NCI-H2196 treated with DMSO at 0.1 percent for 48 hours (cell line): Measurements from ENCODE around the gene HGFAC.
"Not testable (repeated sequence)": the region's sequence is repeated elsewhere in the genome, so short reads cannot be mapped to it uniquely, and the experiment has no call there.

Experiments used
- DNase-seq: peaks from one replicate; lab custom pipeline; 2025; ENCODE audit not compliant: unreplicated experiment; lab: John Stamatoyannopoulos, UW

Gene HGFAC

GRCh38 chr4:3410401-3411135, 31.2 kb upstream of the HGFAC start:
- DNase-seq, result no peak

GRCh38 chr4:3411190-3411589, 30.6 kb upstream of the HGFAC start:
- DNase-seq, result not testable (repeated sequence)

DNA sequence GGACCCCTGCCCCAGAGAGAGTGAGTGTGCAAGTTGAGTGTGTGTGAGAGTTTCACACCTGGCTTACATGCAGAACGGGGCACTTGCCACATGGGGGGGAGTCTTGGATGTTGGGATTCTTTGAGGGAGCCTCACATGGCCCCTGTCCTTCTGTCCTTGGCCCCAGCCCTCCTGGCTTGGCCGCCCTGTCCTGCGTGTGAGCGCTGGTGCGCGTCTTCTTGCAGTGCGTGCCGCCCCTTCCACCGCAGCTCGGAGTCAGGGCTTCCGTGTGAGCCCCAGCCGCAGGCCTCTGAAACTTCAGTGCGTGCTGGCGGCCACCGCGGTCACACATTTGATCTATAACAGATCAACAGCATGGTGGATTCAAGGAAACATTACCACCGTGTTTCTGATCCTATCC, 30.1 kb upstream of the HGFAC start:
- no peak for DNase-seq

- DNase-seq, result no peak
These were observed 29.3 kb upstream of the HGFAC start for GRCh38 chr4:3412257-3413020.

- DNase-seq, result no peak
These were observed 28.5 kb upstream of the HGFAC start for GRCh38 chr4:3413217-3413671.

DNA sequence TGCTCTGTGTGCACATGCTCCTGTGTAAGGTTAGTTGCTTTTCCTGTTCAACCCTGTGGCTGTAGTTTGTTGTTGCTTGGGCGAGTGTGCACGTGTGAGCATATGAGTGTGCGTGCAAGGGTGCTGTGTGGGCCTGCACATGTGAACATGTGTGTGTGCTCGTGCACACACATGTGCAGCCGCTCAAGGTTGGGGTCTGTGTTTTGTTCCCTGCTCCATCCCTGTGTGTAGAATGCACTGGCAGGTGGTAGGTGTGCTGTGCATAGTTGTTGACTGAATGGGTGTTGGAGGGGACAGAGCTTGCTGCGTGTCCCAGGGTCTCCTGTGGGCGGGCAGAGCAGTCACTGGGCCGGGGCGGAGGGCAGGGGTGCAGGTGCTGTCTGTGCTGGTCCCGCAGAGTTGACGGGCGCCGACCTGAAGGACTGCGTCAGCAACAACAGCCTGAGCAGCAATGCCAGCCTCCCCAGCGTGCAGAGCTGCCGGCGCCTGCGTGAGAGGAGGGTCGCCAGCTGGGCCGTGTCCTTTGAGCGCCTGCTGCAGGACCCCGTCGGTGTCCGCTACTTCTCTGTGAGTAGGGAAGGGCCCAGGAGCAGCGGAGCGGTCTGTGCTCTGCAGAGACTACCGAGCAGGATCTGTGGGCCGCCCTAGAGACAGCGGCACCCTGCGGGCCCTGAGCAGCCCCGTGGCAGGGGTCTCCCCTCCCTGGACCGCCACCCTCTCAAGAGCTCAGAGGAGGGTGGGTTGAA, 27.9 kb upstream of the HGFAC start:
- DNase-seq, result no peak

GRCh38 chr4:3414421-3415279, 27.1 kb upstream of the HGFAC start:
- DNase-seq, result no peak

DNA sequence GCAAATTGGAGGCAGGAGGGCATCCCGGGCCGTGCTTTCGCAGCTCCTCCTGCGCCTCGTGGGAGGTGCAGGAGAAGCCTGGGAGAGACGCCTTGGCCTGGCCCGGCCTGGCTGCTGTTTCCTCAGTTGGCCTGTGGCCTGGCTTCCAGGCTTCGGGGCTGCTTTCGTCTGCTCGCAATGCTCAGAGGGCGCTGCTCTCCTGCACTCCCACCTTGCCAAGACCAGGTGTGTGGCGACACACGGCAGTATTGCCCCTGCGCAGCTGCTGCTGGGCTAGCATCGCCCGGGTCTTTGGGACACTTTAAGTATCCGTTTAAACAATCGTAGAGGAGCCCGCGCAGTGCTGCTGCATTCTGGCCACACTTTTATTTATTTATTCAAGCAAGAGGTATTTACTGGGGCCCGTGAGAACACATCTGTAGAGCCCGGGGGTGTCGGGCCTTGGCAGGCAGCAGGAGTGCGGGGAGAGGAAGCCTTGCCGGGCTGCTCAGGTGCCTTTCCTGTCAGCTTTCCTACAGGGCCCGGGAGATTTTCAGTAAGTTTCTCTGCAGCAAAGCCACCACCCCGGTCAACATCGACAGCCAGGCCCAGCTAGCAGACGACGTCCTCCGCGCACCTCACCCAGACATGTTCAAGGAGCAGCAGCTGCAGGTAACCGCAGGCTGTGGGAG, 26.2 kb upstream of the HGFAC start:
- DNase-seq, result no peak

- DNase-seq, result no peak
These were observed 25.5 kb upstream of the HGFAC start for GRCh38 chr4:3416270-3416669.

- no peak for DNase-seq
These were observed 24.9 kb upstream of the HGFAC start for GRCh38 chr4:3416821-3417221.

DNA sequence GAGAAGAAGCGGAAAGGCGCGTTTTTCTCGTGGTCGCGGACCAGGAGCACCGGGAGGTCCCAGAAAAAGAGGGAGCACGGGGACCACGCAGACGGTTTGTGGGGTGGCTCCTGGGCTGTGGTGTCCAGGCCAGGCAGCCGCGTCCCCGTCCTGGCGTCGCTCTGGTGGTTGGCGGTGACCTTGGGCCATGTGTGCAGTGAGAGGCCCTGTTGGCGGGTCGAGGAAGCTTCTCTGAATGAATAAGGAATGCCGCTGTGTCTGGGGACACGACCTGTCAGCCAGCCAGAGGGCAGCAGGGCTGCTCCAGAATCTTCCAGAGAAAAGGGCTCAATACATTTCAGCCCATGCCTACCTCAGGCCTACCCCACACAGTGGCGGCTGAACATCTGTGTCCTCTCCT, 24.3 kb upstream of the HGFAC start:
- DNase-seq, result no peak

DNA sequence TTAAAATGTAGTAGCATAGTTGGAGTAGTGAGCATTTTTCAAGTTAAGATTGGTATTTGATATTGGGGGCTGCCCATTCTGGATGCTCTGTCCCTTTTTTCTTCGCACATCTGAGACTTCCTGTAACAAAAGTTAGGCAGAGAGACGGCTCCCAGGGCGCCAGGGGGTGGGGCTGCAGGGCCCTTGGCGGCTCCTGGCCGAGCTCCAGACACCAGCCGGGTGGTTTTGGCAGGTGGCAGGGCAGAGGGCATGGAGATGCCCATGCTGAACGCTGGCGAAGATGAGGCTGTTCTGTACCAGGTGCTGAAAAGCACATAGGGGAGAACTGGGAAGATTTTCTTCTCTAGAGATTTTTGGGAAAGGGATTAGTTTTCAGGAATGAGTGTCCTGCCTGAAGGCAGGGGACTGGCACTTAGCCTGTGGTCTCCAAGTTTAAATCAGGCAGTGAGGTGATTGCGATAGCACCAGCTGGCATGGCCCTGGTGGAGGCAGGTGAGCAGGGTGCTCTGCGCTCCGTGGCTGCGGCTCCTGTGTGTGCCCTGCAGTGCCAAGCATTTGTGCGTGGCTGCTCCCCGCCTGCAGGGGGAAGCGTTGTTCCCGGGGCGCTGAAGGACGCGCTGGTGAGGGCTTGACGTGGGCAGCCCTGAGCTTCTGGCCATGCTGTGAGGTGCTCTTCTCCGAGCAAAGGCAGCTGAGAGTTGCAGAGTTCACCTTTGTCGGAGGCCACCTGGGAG, 23.6 kb upstream of the HGFAC start:
- DNase-seq, result no peak

- no peak for DNase-seq
These were observed 21.7 kb upstream of the HGFAC start for GRCh38 chr4:3419836-3420605.

DNA sequence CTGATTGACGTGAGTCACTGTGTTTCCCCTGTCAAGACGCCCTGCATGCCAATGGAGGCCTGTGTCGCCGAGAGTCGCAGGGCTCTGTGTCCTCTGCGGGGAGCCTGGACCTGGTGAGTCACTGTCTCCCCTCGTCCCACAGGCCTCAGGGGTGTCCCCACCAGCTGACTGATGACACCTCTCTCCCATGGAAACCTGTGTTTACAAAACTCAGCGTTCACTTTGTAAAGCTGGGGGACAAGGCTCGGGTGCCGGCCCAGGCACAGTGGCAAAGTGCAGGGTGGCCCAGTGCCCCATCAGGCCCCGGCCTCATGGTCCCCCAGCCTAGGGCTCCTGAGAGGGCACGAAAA, 21.2 kb upstream of the HGFAC start:
- DNase-seq, result no peak

- no peak for DNase-seq
These were observed 20.8 kb upstream of the HGFAC start for GRCh38 chr4:3420956-3421355.

DNA sequence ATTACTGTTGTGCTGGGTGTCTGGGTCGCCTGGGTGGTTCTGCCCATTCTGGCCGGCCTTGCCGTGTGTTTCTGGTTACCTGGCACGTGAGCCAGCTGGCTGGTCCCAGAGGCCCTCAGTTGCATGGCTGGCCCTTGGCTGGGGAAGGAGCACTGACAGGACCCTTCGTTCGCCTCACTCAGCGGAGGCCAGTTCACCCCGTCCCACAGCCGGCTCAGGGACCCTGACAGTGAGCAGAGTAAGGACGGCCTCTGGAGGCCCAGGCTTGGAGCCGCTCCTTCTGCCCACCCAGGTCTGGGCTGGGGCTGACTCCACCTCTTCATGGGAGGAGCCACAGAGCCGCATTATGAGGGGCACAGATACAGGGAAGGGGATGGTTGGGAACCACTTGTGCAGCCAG, 20.3 kb upstream of the HGFAC start:
- no peak for DNase-seq

DNA sequence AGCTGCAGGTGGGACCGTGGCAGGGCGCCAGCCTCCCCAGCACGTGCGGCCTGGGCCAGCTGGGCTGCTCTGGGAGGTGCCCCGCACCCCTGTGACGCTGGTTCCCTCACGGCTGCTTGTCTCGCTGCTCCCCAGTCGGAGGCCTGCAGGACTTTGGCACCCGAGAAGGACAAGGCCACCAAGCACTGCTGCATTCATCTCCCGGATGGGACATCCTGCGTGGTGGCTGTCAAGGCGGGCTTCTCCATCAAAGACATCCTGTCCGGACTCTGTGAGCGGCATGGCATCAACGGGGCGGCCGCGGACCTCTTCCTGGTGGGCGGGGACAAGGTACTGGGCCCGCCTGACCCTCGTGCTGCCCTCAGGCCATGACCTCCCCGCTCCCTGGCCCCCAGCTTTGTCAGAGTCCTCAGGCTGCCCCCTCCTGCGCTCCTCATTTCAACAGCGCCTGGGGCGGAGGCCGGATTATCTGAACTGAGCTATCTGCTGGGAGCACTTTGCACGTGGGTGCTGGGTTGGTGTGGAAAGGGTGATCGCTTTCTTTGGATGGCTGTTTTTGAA, 19.4 kb upstream of the HGFAC start:
- no peak for DNase-seq

- DNase-seq, result no peak
These were observed 18.9 kb upstream of the HGFAC start for GRCh38 chr4:3422808-3423297.

- DNase-seq, result no peak
These were observed 18.4 kb upstream of the HGFAC start for GRCh38 chr4:3423406-3423805.
